Neural progenitor cell (in vitro differentiated cells): ENCODE results near the gene EMP2.
"Not testable (repeated sequence)": the region's sequence is repeated elsewhere in the genome, so short reads cannot be mapped to it uniquely, and the experiment has no call there.

Experiments used
- CTCF ChIP-seq: fragments of 200-600 bp; sonication (generic); IDR thresholded peaks from 2 replicates; pipeline ENCODE4 v1.5.1; 2017; ENCODE audit warnings: antibody characterized with exemption, mild to moderate bottlenecking
- EZH2 ChIP-seq: fragments of 200-600 bp; sonication (generic); IDR thresholded peaks from 2 replicates; pipeline ENCODE4 v1.6.1; 2017; ENCODE audit warnings: antibody characterized with exemption, mild to moderate bottlenecking, moderate library complexity
- EZH2phosphoT487 ChIP-seq: fragments of 200-600 bp; sonication (generic); IDR thresholded peaks from 2 replicates; pipeline ENCODE4 v1.6.1; 2017; ENCODE audit warnings: antibody characterized with exemption

- TF ChIP-seq CTCF, EZH2, EZH2phosphoT487: not testable (repeated sequence)
These were observed 41.0 kb upstream of the EMP2 start for GRCh38 chr16:10621216-10621949.
